Measurements from ENCODE around the gene POLE. TPM values are rescaled to one million over a fixed set of nuclear protein-coding genes. Genes with fewer than 3 reads are reported as not detected.

POLE gene
- total and polyA plus RNA-seq, 7 experiments from 2014 or later = 3.6 to 138 (median 60.8) TPM

- no peak for ATAC-seq
- peaks cover 0 to 37% (median 0%) of the 10 kb centered on the region in 3 experiments for H3K36me3 ChIP-seq (ENCODE audit: control insufficient read depth in 2 of 3, insufficient read depth in 3 of 3, low read length in 3 of 3)
- intact Hi-C loops (cut with micrococcal nuclease) = no loop called here
Observed at GRCh38 chr12:132625731-132626430, 61.3 kb downstream of the POLE start.

GRCh38 chr12:132624910-132625630, 62.1 kb downstream of the POLE start:
- peak overlapping the region in 1 of 9 donors; percentile 55 for H3K27ac Mint-ChIP-seq
- Histone ChIP-seq H3K27me3 (ENCODE audit: control insufficient read depth in 2 of 2, insufficient read depth in 2 of 2, low read length in 2 of 2) (no peaks in the 10 kb centered on the region), H3K27ac (ENCODE audit: low read depth, low read length) (no peak overlapping the region), H3K9me3 (ENCODE audit: control insufficient read depth in 2 of 3, low read length in 3 of 3) (no peaks in the 10 kb centered on the region), H3K4me3 (ENCODE audit: low read length) (no peak overlapping the region), H3K4me1 (ENCODE audit: control insufficient read depth in 2 of 2, insufficient read depth in 2 of 2, low read length in 2 of 2) (no peaks in the 10 kb centered on the region), H3K36me3 (ENCODE audit: control insufficient read depth in 2 of 3, insufficient read depth in 3 of 3, low read length in 3 of 3) (peaks cover 0 to 30% (median 0%) of the 10 kb centered on the region in 3 experiments)
- intact Hi-C loops (cut with micrococcal nuclease) = no loop called here
- peaks cover 0 to 20% (median 16%) of the 10 kb centered on the region in 5 donors for H3K36me3 Mint-ChIP-seq
- H3K9me3 Mint-ChIP-seq = no peaks in the 10 kb centered on the region
- H3K4me1 Mint-ChIP-seq = peaks cover 0 to 5% (median 0%) of the 10 kb centered on the region in 7 donors
- ChIA-PET CTCF (no interaction called here), POLR2A (no interaction called here)
- DNase-seq = no peak
- no peak for ATAC-seq
- no peak overlapping the region for H3K4me3 Mint-ChIP-seq
- H3K27me3 Mint-ChIP-seq = peaks cover 0 to 3% (median 0%) of the 10 kb centered on the region in 5 donors

More at GRCh38 chr12:132625731-132626430, 61.3 kb downstream of the POLE start:
- Mint-ChIP-seq H3K27ac (peak overlapping the region in 1 of 9 donors; percentile 3), H3K4me1 (peaks cover 0 to 5% (median 0%) of the 10 kb centered on the region in 7 donors), H3K27me3 (no peaks in the 10 kb centered on the region), H3K36me3 (peaks cover 0 to 28% (median 20%) of the 10 kb centered on the region in 5 donors), H3K9me3 (no peaks in the 10 kb centered on the region), H3K4me3 (no peak overlapping the region)
- no peak overlapping the region for H3K4me3 ChIP-seq (ENCODE audit: low read length)
- H3K27ac ChIP-seq (ENCODE audit: low read depth, low read length) = no peak overlapping the region
- no peaks in the 10 kb centered on the region for H3K4me1 ChIP-seq (ENCODE audit: control insufficient read depth in 2 of 2, insufficient read depth in 2 of 2, low read length in 2 of 2)
- ChIA-PET CTCF (no interaction called here), POLR2A (no interaction called here)
- no peaks in the 10 kb centered on the region for H3K9me3 ChIP-seq (ENCODE audit: control insufficient read depth in 2 of 3, low read length in 3 of 3)
- H3K27me3 ChIP-seq (ENCODE audit: control insufficient read depth in 2 of 2, insufficient read depth in 2 of 2, low read length in 2 of 2) = no peaks in the 10 kb centered on the region
- DNase-seq = no peak

- Histone ChIP-seq H3K36me3 (ENCODE audit: control insufficient read depth in 2 of 3, insufficient read depth in 3 of 3, low read length in 3 of 3) (peaks cover 0 to 26% (median 0%) of the 10 kb centered on the region in 3 experiments), H3K4me1 (ENCODE audit: control insufficient read depth in 2 of 2, insufficient read depth in 2 of 2, low read length in 2 of 2) (no peaks in the 10 kb centered on the region), H3K27ac (ENCODE audit: low read depth, low read length) (no peak overlapping the region), H3K9me3 (ENCODE audit: control insufficient read depth in 2 of 3, low read length in 3 of 3) (no peaks in the 10 kb centered on the region), H3K4me3 (ENCODE audit: low read length) (no peak overlapping the region), H3K27me3 (ENCODE audit: control insufficient read depth in 2 of 2, insufficient read depth in 2 of 2, low read length in 2 of 2) (no peaks in the 10 kb centered on the region)
- Mint-ChIP-seq H3K27ac (no peak overlapping the region), H3K36me3 (peaks cover 0 to 12% (median 8%) of the 10 kb centered on the region in 5 donors), H3K9me3 (no peaks in the 10 kb centered on the region), H3K27me3 (peaks cover 0 to 3% (median 0%) of the 10 kb centered on the region in 5 donors), H3K4me3 (no peak overlapping the region), H3K4me1 (peaks cover 0 to 5% (median 0%) of the 10 kb centered on the region in 7 donors)
- ChIA-PET CTCF (no interaction called here), POLR2A (no interaction called here)
- ATAC-seq = no peak
- intact Hi-C loops (cut with micrococcal nuclease) = no loop called here
- DNase-seq = no peak
Observed at GRCh38 chr12:132624186-132624855, 62.8 kb downstream of the POLE start.

- intact Hi-C loops (cut with micrococcal nuclease) = no loop called here
- peaks cover 0 to 5% (median under 1%) of the 10 kb centered on the region in 7 donors for H3K4me1 Mint-ChIP-seq
- no peaks in the 10 kb centered on the region for H3K9me3 ChIP-seq (ENCODE audit: control insufficient read depth in 2 of 3, low read length in 3 of 3)
- no peaks in the 10 kb centered on the region for H3K27me3 ChIP-seq (ENCODE audit: control insufficient read depth in 2 of 2, insufficient read depth in 2 of 2, low read length in 2 of 2)
- H3K9me3 Mint-ChIP-seq = no peaks in the 10 kb centered on the region
- ChIA-PET CTCF (no interaction called here), POLR2A (no interaction called here)
- no peak overlapping the region for H3K4me3 ChIP-seq (ENCODE audit: low read length)
- H3K4me3 Mint-ChIP-seq = no peak overlapping the region
- H3K27ac Mint-ChIP-seq = peak overlapping the region in 4 of 9 donors; percentile 27 to 77 (median 32)
- H3K36me3 Mint-ChIP-seq = peaks cover 0 to 6% (median 3%) of the 10 kb centered on the region in 5 donors
- DNase-seq = no peak
- ATAC-seq = no peak
- no peaks in the 10 kb centered on the region for H3K4me1 ChIP-seq (ENCODE audit: control insufficient read depth in 2 of 2, insufficient read depth in 2 of 2, low read length in 2 of 2)
- peaks cover 0 to 3% (median under 1%) of the 10 kb centered on the region in 5 donors for H3K27me3 Mint-ChIP-seq
- peaks cover 0 to 23% (median 0%) of the 10 kb centered on the region in 3 experiments for H3K36me3 ChIP-seq (ENCODE audit: control insufficient read depth in 2 of 3, insufficient read depth in 3 of 3, low read length in 3 of 3)
- no peak overlapping the region for H3K27ac ChIP-seq (ENCODE audit: low read depth, low read length)
Observed at GRCh38 chr12:132623072-132623869, 63.9 kb downstream of the POLE start.

GRCh38 chr12:132622437-132623071, 64.6 kb downstream of the POLE start:
- Mint-ChIP-seq H3K4me3 (no peak overlapping the region), H3K9me3 (peaks cover 0 to 5% (median 0%) of the 10 kb centered on the region in 11 donors), H3K4me1 (peaks cover 3 to 11% (median 8%) of the 10 kb centered on the region in 7 donors), H3K36me3 (peaks cover 0 to 8% (median 4%) of the 10 kb centered on the region in 5 donors), H3K27ac (no peak overlapping the region), H3K27me3 (peaks cover 7 to 10% (median 8%) of the 10 kb centered on the region in 5 donors)
- H3K4me1 ChIP-seq (ENCODE audit: control insufficient read depth in 2 of 2, insufficient read depth in 2 of 2, low read length in 2 of 2) = no peaks in the 10 kb centered on the region
- peaks cover 0 to 6% of the 10 kb centered on the region in 2 donors for H3K27me3 ChIP-seq (ENCODE audit: control insufficient read depth in 2 of 2, insufficient read depth in 2 of 2, low read length in 2 of 2)
- ChIA-PET CTCF (no interaction called here), POLR2A (no interaction called here)
- no peak overlapping the region for H3K4me3 ChIP-seq (ENCODE audit: low read length)
- intact Hi-C loops (cut with micrococcal nuclease) = no loop called here
- no peak overlapping the region for H3K27ac ChIP-seq (ENCODE audit: low read depth, low read length)
- peaks cover 0 to under 1% (median 0%) of the 10 kb centered on the region in 3 experiments for H3K9me3 ChIP-seq (ENCODE audit: control insufficient read depth in 2 of 3, low read length in 3 of 3)
- H3K36me3 ChIP-seq (ENCODE audit: control insufficient read depth in 2 of 3, insufficient read depth in 3 of 3, low read length in 3 of 3) = peaks cover 0 to 23% (median 0%) of the 10 kb centered on the region in 3 experiments
- DNase-seq (no peak), ATAC-seq (peak; percentile 32)

Measured in naive thymus-derived CD4-positive, alpha-beta T cell (primary cell).